Measurements from ENCODE around the gene SOHLH1.

- TF ChIP-seq POLR2A (IDR thresholded peaks at IDR 0.05), result no peak
- TF ChIP-seq CTCF (IDR thresholded peaks at IDR 0.05), result no peak
Measured at GRCh38 chr9:135664266-135664665, 35.0 kb downstream of the SOHLH1 start.

Data from Peyer's patch (tissue), 4 donors.